Uterus (tissue), 4 donors: Measurements from ENCODE around the gene EIF4EBP3. TPM values are rescaled to one million over a fixed set of nuclear protein-coding genes. Genes with fewer than 3 reads are reported as not detected.

Experiments used
- DNase-seq, 2 donors: peaks; one replicate each; pipeline ENCODE4 v3.0.0-alpha.2; 2019 to 2020
- H3K27ac ChIP-seq, 2 donors: fragments of 200-600 bp; sonication (generic); 1 replicate in 1 of 2; 2 replicates in 1 of 2; pipeline ENCODE4 v1.5.1; 2016 to 2018
- H3K27me3 ChIP-seq, 2 donors: fragments of 200-600 bp; sonication (generic); one replicate each; pipeline ENCODE4 v1.5.1; 2018 to 2019; ENCODE audit warnings: control low read depth in 1 of 2
- H3K36me3 ChIP-seq, 2 donors: fragments of 200-600 bp; sonication (generic); one replicate each; pipeline ENCODE4 v1.5.1; 2019; ENCODE audit warnings: control low read depth in 1 of 2
- H3K4me1 ChIP-seq, 2 donors: fragments of 200-600 bp; sonication (generic); one replicate each; pipeline ENCODE4 v1.5.1; 2018 to 2019; ENCODE audit warnings: control low read depth in 1 of 2
- H3K4me3 ChIP-seq, 2 donors: fragments of 200-600 bp; sonication (generic); 1 replicate in 1 of 2; 2 replicates in 1 of 2; pipeline ENCODE4 v1.5.1; 2018 to 2019; ENCODE audit warnings: mild to moderate bottlenecking in 1 of 2
- H3K9me3 ChIP-seq, 2 donors: fragments of 200-600 bp; sonication (generic); one replicate each; pipeline ENCODE4 v1.5.1; 2019; ENCODE audit warnings: control low read depth in 1 of 2
- CTCF ChIP-seq, 4 experiments: fragments of 200-600 bp in 2 of 4; fragments of 450-650 bp in 2 of 4; sonication (generic) in 2 of 4; IDR thresholded peaks; one replicate each; pipeline ENCODE4 v1.5.1; 2016 to 2019; ENCODE audit warnings: antibody characterized with exemption in 4 of 4, mild to moderate bottlenecking in 2 of 4, moderate library complexity in 1 of 4
- POLR2A ChIP-seq, 2 donors: fragments of 450-650 bp; IDR thresholded peaks; one replicate each; pipeline ENCODE4 v1.6.1; 2016; ENCODE audit warnings: antibody characterized with exemption in 2 of 2, mild to moderate bottlenecking in 1 of 2, moderate library complexity in 1 of 2
- intact Hi-C: fragments of 100-400 bp; cut with DNase I; formaldehyde crosslinking; loops from one replicate; pipeline ENCODE4 v1.15.1; 2023; ENCODE audit warnings: low total_unique reads
- total RNA-seq, 4 donors: library from RNA; depleted of rRNA in 3 of 4; stranded (reverse); fragments of >200 nt in 3 of 4; gene quantifications; one replicate each; pipeline versions ENCODE4 v1.1.0 to v1.2.4, GENCODE V29; 2014 to 2023
- donor health status: DM: yes; HTN: yes; CAD: no.

The EIF4EBP3 gene
- total RNA-seq, 4 donors from 2014 or later, result 7.8 TPM; not detected in 3

GRCh38 chr5:140556438-140556837 is 9.0 kb downstream of the EIF4EBP3 start:
- H3K9me3 ChIP-seq, result no peaks in the 10 kb centered on the region
- no peaks in the 10 kb centered on the region for H3K27me3 ChIP-seq
- peak overlapping the region; percentile 81 to 86 for H3K27ac ChIP-seq
- intact Hi-C loops, result no loop called here
- H3K4me1 ChIP-seq, result peaks cover 0 to 19% of the 10 kb centered on the region in 2 donors
- DNase-seq, result no peak
- no peaks in the 10 kb centered on the region for H3K36me3 ChIP-seq
- H3K4me3 ChIP-seq, result peak overlapping the region; percentile 78 to 85
- TF ChIP-seq POLR2A (IDR thresholded peaks at IDR 0.05), result no peak
- no peak for TF ChIP-seq CTCF (IDR thresholded peaks at IDR 0.05)

GRCh38 chr5:140557136-140557805 is 9.8 kb downstream of the EIF4EBP3 start, which contains the start of gene SRA1:
Gene SRA1, minus strand, starts transcription at chr5:140557473. Its CDS starts 21 bp downstream, at chr5:140557452.
- Histone ChIP-seq H3K4me3 (peak within 1 kb of the TSS; percentile 78 to 85), H3K36me3 (no peaks in the 10 kb centered on the region), H3K9me3 (no peaks in the 10 kb centered on the region), H3K27me3 (no peaks in the 10 kb centered on the region), H3K27ac (peak within 1 kb of the TSS; percentile 81 to 86), H3K4me1 (peaks cover 0 to 19% of the 10 kb centered on the region in 2 donors)
- DNase-seq, result peak; percentile 92 to 93
- TF ChIP-seq POLR2A (IDR thresholded peaks at IDR 0.05) (peak; percentile 81 to 93), CTCF (IDR thresholded peaks at IDR 0.05) (peak in 1 of 4 experiments; percentile 4)
- intact Hi-C loops, result no loop called here

GRCh38 chr5:140557965-140558364 is 10.5 kb downstream of the EIF4EBP3 start:
- peak overlapping the region; percentile 81 to 86 for H3K27ac ChIP-seq
- no peaks in the 10 kb centered on the region for H3K9me3 ChIP-seq
- no peak for DNase-seq
- no peak for TF ChIP-seq POLR2A (IDR thresholded peaks at IDR 0.05)
- TF ChIP-seq CTCF (IDR thresholded peaks at IDR 0.05), result no peak
- H3K4me1 ChIP-seq, result peaks cover 0 to 20% of the 10 kb centered on the region in 2 donors
- no peaks in the 10 kb centered on the region for H3K27me3 ChIP-seq
- intact Hi-C loops, result no loop called here
- H3K4me3 ChIP-seq, result no peak overlapping the region
- H3K36me3 ChIP-seq, result no peaks in the 10 kb centered on the region

- H3K4me3 ChIP-seq, result no peak overlapping the region
- H3K4me1 ChIP-seq, result peaks cover 0 to 26% of the 10 kb centered on the region in 2 donors
- DNase-seq, result no peak
- H3K36me3 ChIP-seq, result no peaks in the 10 kb centered on the region
- H3K27me3 ChIP-seq, result no peaks in the 10 kb centered on the region
- TF ChIP-seq POLR2A (IDR thresholded peaks at IDR 0.05) (no peak), CTCF (IDR thresholded peaks at IDR 0.05) (no peak)
- H3K27ac ChIP-seq, result no peak overlapping the region
- no peaks in the 10 kb centered on the region for H3K9me3 ChIP-seq
- intact Hi-C loops, result no loop called here
These were observed 11.1 kb downstream of the EIF4EBP3 start for GRCh38 chr5:140558542-140558941.

GRCh38 chr5:140560227-140560626 is 12.8 kb downstream of the EIF4EBP3 start:
- no peaks in the 10 kb centered on the region for H3K27me3 ChIP-seq
- intact Hi-C loops, result no loop called here
- H3K36me3 ChIP-seq, result no peaks in the 10 kb centered on the region
- H3K9me3 ChIP-seq, result no peaks in the 10 kb centered on the region
- no peak overlapping the region for H3K27ac ChIP-seq
- H3K4me3 ChIP-seq, result no peak overlapping the region
- peaks cover 0 to 19% of the 10 kb centered on the region in 2 donors for H3K4me1 ChIP-seq
- no peak for DNase-seq
- TF ChIP-seq CTCF (IDR thresholded peaks at IDR 0.05) (no peak), POLR2A (IDR thresholded peaks at IDR 0.05) (no peak)
